ENCODE measurements around the gene RAB6B.

GRCh38 chr3:133941415-133941821 lies 45.7 kb upstream of the RAB6B start:
- TF ChIP-seq, protein P1, sequence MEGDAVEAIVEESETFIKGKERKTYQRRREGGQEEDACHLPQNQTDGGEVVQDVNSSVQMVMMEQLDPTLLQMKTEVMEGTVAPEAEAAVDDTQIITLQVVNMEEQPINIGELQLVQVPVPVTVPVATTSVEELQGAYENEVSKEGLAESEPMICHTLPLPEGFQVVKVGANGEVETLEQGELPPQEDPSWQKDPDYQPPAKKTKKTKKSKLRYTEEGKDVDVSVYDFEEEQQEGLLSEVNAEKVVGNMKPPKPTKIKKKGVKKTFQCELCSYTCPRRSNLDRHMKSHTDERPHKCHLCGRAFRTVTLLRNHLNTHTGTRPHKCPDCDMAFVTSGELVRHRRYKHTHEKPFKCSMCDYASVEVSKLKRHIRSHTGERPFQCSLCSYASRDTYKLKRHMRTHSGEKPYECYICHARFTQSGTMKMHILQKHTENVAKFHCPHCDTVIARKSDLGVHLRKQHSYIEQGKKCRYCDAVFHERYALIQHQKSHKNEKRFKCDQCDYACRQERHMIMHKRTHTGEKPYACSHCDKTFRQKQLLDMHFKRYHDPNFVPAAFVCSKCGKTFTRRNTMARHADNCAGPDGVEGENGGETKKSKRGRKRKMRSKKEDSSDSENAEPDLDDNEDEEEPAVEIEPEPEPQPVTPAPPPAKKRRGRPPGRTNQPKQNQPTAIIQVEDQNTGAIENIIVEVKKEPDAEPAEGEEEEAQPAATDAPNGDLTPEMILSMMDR (conservative IDR thresholded peaks at IDR 0.05 in 1 of 2, IDR thresholded peaks at IDR 0.05 in 1 of 2; ENCODE audit: low read depth in 1 of 2, low read length in 2 of 2), result peak in 1 of 2 donors; percentile 6
- no peak for TF ChIP-seq EZH2 (IDR thresholded peaks at IDR 0.05; ENCODE audit: low read length, missing control alignments)
